A549 treated with ZK216348 at 1 μM for 4 hours (cell line): ENCODE measurements around the gene STX18. TPM values are rescaled to one million over a fixed set of nuclear protein-coding genes. Genes with fewer than 3 reads are reported as not detected.

Source experiments
- total RNA-seq: library from RNA; stranded (reverse); fragments of 200-300 nt; extraction: Qiagen RNA extraction; gene quantifications from 5 replicates; pipeline ENCODE4 v1.2.3, GENCODE V29; 2022; ENCODE audit warnings: low read depth

The STX18 gene
- total RNA-seq: 19.9 to 36.6 TPM (median 22.4 TPM) in 5 replicates

DNA sequence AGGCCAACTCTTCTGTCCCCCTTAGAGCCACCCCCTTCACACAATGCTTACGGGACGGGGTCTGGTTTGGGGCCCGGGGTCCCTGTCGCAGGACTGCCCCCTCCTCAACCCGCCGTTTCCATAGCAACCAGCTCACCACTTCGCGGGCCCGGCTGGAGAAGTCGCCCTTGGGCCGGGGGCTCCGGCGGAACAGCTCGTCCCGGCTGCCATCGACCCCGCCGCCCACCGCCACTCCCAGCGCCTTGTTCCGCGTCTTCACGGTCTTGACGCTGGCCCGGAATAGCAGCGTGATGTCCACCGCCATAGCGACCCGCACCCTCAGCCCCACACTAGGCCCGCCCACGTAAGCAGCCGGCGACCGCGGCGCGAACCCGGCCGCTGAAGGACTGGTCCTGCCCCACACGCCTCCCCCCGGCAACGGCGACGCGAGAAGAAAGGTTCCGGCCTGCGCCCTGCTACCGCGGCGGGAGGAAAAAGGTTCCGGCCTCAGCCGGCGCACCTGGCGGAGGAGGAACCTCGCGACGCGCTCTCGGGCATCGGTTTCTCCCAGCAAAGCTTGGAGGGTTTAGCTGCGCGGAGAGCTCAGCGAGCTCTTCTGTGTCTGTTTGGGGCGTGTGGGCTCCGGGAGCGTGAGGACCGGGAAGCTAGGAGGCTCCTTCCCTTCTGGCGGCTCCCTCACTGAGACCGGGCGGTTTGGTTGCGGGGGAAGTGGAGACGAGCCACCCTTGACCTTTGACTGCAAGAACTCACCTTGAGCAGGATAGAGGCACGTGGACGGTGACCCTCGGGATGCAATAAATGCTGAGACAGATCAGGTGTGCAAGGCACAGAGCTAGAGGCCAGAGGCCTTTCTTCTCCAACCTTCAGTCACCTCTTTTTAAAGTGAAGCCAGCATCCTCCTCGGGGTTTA, at the start of gene STX18:
STX18 (minus strand) TSS at position 388 of the 910 bp plus-strand sequence; CDS start at position 304, 84 bp downstream.

DNA sequence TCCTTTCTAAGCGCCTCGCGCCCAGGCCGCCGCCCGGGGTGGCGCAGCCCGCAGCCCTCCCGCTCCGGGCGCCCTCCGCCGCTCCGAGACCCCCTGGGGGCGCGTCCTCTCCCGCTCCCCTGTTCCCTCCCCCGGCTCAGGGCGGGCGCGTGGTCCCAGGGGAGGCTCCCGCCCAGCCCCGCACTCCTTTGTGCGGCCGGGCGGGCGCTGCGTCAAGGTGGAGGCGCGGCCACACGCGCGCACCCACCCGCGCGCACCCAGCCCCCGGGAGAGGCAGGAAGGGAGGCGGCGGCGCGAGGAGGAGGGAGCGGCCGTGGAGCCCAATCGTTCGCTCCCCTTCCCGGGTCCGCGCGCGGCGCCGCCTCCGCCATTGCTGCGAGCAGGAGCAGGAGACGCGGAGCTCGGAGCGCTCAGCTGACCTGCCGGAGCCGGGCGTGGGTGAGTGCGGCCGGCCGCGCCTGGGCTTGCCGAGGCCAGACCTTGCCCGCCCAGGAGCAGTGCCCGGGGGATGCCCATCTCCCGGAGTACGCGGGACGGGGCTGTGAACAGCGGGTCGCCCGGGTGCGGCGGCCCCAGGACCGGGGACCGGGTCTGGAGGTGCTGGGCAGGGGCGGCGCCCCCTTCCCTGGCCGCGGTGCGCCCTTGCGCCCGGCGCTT, 155.0 kb downstream of the STX18 start, which contains the start of gene NSG1:
NSG1 (plus strand) TSS at position 367 of the 657 bp plus-strand sequence. CDS start 528 bp downstream, outside the sequence.

Other genes with a start within 250 kb of the STX18 start
- gene NSG1, start 154.9 kb downstream of the STX18 start, total RNA-seq: 3.2 to 6.3 TPM (median 4.5 TPM) in 5 replicates